DND-41 (cell line): ENCODE measurements around the gene NUDT5.
A peak's percentile ranks its signal among the peaks of the same experiment; 100 is the strongest.

ENCODE experiments used
- ATAC-seq: fragments of 200-7000 bp; cut with Tn5 transposase; 3 replicates; pipeline ENCODE4 v1.9.1; 2021; ENCODE audit warnings: low read depth; ENCODE audit not compliant: insufficient read depth
- DNase-seq: peaks from one replicate; pipeline ENCODE4 v3.0.0-alpha.2; 2020
- H2AFZ ChIP-seq: 2 replicates; pipeline ENCODE4 v1.6.0; 2012; ENCODE audit warnings: low read depth, low read length
- H3K27ac ChIP-seq: 2 replicates; pipeline ENCODE4 v1.5.1; 2012; ENCODE audit warnings: low read length, inconsistent platforms
- H3K27me3 ChIP-seq: fragments of 200-600 bp; sonication (generic); 2 replicates; pipeline ENCODE4 v1.6.0; 2012; ENCODE audit warnings: low read length, mild to moderate bottlenecking, inconsistent platforms; ENCODE audit not compliant: insufficient read depth, poor library complexity
- H3K36me3 ChIP-seq: 2 replicates; pipeline ENCODE4 v1.5.1; 2012; ENCODE audit warnings: low read length, inconsistent platforms; ENCODE audit not compliant: insufficient read depth
- H3K4me1 ChIP-seq: 2 replicates; pipeline ENCODE4 v1.5.1; 2012; ENCODE audit warnings: mild to moderate bottlenecking, low read length; ENCODE audit not compliant: insufficient read depth
- H3K4me2 ChIP-seq: 2 replicates; pipeline ENCODE4 v1.6.0; 2012; ENCODE audit warnings: mild to moderate bottlenecking, moderate library complexity, low read length, inconsistent platforms; ENCODE audit not compliant: insufficient read depth
- H3K4me3 ChIP-seq, 2 experiments: fragments of 200-600 bp in 1 of 2; shearing (Covaris generic) in 1 of 2; 2 replicates each; pipeline ENCODE4 v1.5.1; 2012 to 2016; ENCODE audit warnings: inconsistent platforms in 2 of 2, low read length in 2 of 2, mild to moderate bottlenecking in 2 of 2, low read depth in 1 of 2, moderate library complexity in 1 of 2
- H3K79me2 ChIP-seq: 2 replicates; pipeline ENCODE4 v1.6.0; 2012; ENCODE audit warnings: low read length, inconsistent platforms; ENCODE audit not compliant: insufficient read depth
- H3K9ac ChIP-seq: 2 replicates; pipeline ENCODE4 v1.6.0; 2012; ENCODE audit warnings: low read depth, mild to moderate bottlenecking, inconsistent platforms, low read length, moderate library complexity
- H3K9me3 ChIP-seq: 2 replicates; pipeline ENCODE4 v1.5.1; 2012; ENCODE audit warnings: low read length, moderate library complexity, mild to moderate bottlenecking, inconsistent platforms; ENCODE audit not compliant: insufficient read depth, severe bottlenecking
- H4K20me1 ChIP-seq: 2 replicates; pipeline ENCODE4 v1.6.0; 2012; ENCODE audit warnings: low read length; ENCODE audit not compliant: insufficient read depth
- EZH2 ChIP-seq: IDR thresholded peaks from 3 replicates; pipeline ENCODE4 v1.6.1; 2012; ENCODE audit warnings: borderline replicate concordance, low read depth, mild to moderate bottlenecking, moderate library complexity, low read length, inconsistent platforms; ENCODE audit not compliant: severe bottlenecking
- TF ChIP-seq, protein P1 (sequence below): IDR thresholded peaks from 2 replicates; pipeline ENCODE4 v1.5.1; 2012; ENCODE audit warnings: borderline replicate concordance, low read length, moderate library complexity, mild to moderate bottlenecking; ENCODE audit not compliant: poor library complexity, severe bottlenecking; ENCODE audit errors: extremely low read depth

NUDT5 gene

DNA sequence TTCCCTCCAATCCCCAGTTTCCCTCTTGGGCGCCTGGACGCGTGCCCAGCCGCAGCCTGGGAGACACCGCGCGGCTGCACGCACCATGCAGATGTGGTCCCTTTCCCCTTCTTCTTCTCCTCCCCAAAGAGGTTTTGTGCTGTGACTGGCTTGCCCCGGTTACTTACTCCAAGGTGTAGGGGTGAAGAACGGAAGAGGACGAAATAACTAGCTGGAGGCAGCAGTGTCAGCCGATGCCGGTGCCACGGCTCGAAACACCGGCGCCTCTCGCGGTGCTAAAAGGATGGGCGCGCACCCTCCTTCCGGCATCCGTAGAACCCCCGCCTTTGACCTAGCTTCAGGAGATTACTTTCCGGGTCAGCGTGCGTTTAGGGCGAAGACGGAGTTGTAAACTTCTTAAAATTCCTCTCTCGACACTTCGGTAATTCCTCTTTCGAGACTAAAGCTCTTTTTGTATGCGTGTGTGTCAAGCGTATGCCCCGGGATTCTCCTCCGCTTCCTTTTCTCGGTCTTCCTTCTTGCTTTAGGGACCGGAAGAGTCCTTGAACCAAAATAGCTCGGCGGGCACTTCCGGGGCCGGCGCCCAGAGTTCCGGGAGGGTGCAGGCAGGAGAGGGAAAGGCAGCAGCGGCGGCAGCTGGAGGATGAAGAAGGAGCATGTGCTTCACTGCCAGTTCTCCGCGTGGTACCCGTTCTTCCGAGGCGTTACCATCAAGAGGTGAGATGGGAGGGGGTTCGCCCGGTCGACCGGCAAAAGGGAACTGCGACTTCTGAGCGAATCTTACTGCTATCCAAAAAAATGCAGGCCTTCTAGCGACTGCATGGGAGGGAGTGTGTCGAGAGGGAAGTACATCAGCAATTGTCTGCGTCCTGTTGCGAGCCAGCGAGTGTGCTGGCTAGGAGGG lies at the start of gene NUDT5, which contains the start of gene CDC123:
Gene NUDT5, minus strand, starts transcription at position 289 of the 904 bp plus-strand sequence. CDS start 9,600 bp downstream, outside the sequence.
Gene CDC123, plus strand, starts transcription at position 586 of the 904 bp plus-strand sequence. Its CDS starts 58 bp downstream, at position 644.
- TF ChIP-seq, protein P1, sequence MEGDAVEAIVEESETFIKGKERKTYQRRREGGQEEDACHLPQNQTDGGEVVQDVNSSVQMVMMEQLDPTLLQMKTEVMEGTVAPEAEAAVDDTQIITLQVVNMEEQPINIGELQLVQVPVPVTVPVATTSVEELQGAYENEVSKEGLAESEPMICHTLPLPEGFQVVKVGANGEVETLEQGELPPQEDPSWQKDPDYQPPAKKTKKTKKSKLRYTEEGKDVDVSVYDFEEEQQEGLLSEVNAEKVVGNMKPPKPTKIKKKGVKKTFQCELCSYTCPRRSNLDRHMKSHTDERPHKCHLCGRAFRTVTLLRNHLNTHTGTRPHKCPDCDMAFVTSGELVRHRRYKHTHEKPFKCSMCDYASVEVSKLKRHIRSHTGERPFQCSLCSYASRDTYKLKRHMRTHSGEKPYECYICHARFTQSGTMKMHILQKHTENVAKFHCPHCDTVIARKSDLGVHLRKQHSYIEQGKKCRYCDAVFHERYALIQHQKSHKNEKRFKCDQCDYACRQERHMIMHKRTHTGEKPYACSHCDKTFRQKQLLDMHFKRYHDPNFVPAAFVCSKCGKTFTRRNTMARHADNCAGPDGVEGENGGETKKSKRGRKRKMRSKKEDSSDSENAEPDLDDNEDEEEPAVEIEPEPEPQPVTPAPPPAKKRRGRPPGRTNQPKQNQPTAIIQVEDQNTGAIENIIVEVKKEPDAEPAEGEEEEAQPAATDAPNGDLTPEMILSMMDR, result peak; percentile 28
- TF ChIP-seq EZH2, result no peak
- H3K4me3 ChIP-seq, result peak within 1 kb of the TSS; percentile 77 to 78
- DNase-seq, result peak; percentile 88
- no peaks in the 10 kb centered on the region for H3K9me3 ChIP-seq
- peaks cover 11% of the 10 kb centered on the region; the same call in 1 of the 2 replicates for H4K20me1 ChIP-seq
- peak within 1 kb of the TSS; percentile 85 for H3K4me2 ChIP-seq
- peak within 1 kb of the TSS; percentile 78 for H3K9ac ChIP-seq
- H3K27me3 ChIP-seq, result no peaks in the 10 kb centered on the region
- ATAC-seq, result peak; percentile 91
- H3K36me3 ChIP-seq, result peaks cover 33% of the 10 kb centered on the region
- H3K4me1 ChIP-seq, result peaks cover 37% of the 10 kb centered on the region
- peak within 1 kb of the TSS; percentile 95 for H2AFZ ChIP-seq
- H3K79me2 ChIP-seq, result peaks cover 95% of the 10 kb centered on the region
- H3K27ac ChIP-seq, result peak within 1 kb of the TSS; percentile 97

DNA sequence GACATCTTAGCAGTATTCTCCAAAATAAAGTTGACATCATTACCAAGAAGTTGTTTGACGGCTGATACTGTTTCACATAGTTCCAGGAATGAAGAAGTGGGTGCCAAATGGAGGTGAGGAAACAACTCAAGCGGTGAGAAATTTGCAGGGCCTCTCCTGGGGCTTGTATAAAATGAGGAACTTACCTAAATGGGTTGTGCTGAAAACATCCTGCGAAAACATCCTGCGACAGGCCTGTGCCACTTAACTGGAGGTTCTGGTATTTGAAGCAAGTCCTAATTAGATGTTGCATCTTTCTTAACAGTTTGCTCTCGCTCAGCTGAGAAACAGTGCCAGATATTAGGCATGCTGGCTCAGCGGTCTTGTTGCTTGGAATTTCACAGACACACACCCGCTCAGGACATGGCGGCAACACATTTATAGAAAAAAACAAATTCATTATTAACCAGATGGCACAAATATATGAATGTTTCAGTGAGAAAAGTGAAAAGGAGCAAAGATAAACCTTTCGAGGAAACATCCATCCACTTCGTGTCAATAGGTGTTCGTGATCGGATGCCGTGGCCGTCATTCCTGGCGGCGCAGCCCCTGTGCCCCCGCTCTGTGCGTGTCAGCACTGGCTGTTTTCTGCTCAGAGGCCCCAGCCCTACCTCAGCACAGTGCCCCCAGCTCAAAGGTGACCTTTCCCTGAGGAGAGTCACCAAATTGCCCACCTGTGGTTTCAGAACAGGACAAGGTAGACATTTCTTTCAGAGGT lies 48.4 kb upstream of the NUDT5 start:
- Histone ChIP-seq H3K4me1 (no peaks in the 10 kb centered on the region), H3K79me2 (peaks cover 8% of the 10 kb centered on the region; the same call in 1 of the 2 replicates), H3K36me3 (peaks cover 84% of the 10 kb centered on the region), H3K27ac (no peak overlapping the region), H3K4me3 (no peak overlapping the region), H4K20me1 (peaks cover 11% of the 10 kb centered on the region), H3K9ac (no peak overlapping the region), H3K4me2 (no peak overlapping the region), H2AFZ (no peak overlapping the region), H3K9me3 (no peaks in the 10 kb centered on the region), H3K27me3 (no peaks in the 10 kb centered on the region)
- no peak for ATAC-seq
- TF ChIP-seq EZH2, result no peak
- TF ChIP-seq, protein P1, result no peak
- DNase-seq, result no peak

DNA sequence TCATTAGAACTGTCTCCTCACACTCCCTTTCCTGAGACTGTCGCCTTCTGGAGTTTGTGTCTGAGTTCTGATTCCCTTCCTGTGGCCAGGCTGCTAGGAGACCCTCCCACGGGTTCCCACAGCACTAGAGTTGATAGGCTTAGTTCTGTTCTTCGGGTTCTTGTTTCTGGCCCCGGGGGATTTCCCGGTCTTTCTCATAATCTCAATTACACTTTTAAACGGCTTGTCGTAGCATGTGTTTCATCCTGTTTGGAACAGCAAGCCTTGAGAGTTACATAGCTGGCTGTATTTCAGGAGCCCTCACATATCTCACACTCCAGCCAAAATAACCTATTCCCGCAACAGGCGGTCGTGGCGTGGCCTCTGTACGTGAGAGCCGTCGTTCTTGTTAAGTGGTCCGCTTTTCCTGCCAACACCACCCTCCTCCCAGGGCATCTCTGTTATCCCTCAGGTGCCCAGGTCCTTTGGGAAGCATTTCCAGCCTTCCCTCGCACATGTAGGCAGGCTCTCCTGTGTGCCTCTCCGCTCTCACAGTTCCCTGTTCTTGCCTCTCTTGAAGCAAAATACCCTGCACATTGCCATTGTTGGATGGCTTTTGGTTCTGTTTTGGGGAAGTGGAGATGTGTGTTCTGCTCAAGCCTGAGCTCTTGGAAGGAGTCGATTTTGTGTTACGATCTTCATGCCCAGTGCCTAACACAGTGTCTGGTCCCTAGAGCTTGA lies 46.3 kb upstream of the NUDT5 start:
- Histone ChIP-seq H3K4me1 (no peaks in the 10 kb centered on the region), H3K9me3 (no peaks in the 10 kb centered on the region), H3K4me2 (no peak overlapping the region), H3K4me3 (no peak overlapping the region), H2AFZ (no peak overlapping the region), H3K27ac (no peak overlapping the region), H3K79me2 (peaks cover 8% of the 10 kb centered on the region; the same call in 1 of the 2 replicates), H3K27me3 (no peaks in the 10 kb centered on the region), H3K36me3 (peaks cover 91% of the 10 kb centered on the region), H3K9ac (no peak overlapping the region), H4K20me1 (peaks cover 11% of the 10 kb centered on the region)
- ATAC-seq, result no peak
- DNase-seq, result no peak
- TF ChIP-seq, protein P1, result no peak
- TF ChIP-seq EZH2, result no peak
